Astrocyte (in vitro differentiated cells and primary cell): Measurements from ENCODE around the gene GNMT. TPM values are rescaled to one million over a fixed set of nuclear protein-coding genes. Genes with fewer than 3 reads are reported as not detected.

Experiments
- DNase-seq: peaks from one replicate; pipeline ENCODE4 v3.0.0-alpha.2; 2010; ENCODE audit warnings: low read depth
- FAIRE-seq: peaks from 2 replicates; lab custom pipeline; 2011; peaks lifted over from hg19 to GRCh38; lab: Jason Lieb, UNC
- H2AFZ ChIP-seq: 2 replicates; pipeline ENCODE4 v1.6.0; 2012; ENCODE audit warnings: low read depth, low read length, inconsistent platforms
- H3K27ac ChIP-seq: 2 replicates; pipeline ENCODE4 v1.5.1; 2011; ENCODE audit warnings: low read depth, low read length, inconsistent platforms
- H3K27me3 ChIP-seq: 2 replicates; pipeline ENCODE4 v1.6.0; 2011; ENCODE audit warnings: low read length, inconsistent platforms; ENCODE audit not compliant: insufficient read depth
- H3K36me3 ChIP-seq: 2 replicates; pipeline ENCODE4 v1.5.1; 2011; ENCODE audit warnings: low read length, inconsistent platforms; ENCODE audit not compliant: insufficient read depth
- H3K4me1 ChIP-seq: 2 replicates; pipeline ENCODE4 v1.5.1; 2011; ENCODE audit warnings: low read length, inconsistent platforms; ENCODE audit not compliant: insufficient read depth
- H3K4me2 ChIP-seq: 2 replicates; pipeline ENCODE4 v1.6.0; 2012; ENCODE audit warnings: low read length, inconsistent platforms
- H3K4me3 ChIP-seq: 2 replicates; pipeline ENCODE4 v1.5.1; 2011; ENCODE audit warnings: low read depth, mild to moderate bottlenecking, low read length, inconsistent platforms; ENCODE audit not compliant: insufficient read depth
- H3K79me2 ChIP-seq: 2 replicates; pipeline ENCODE4 v1.6.0; 2012; ENCODE audit warnings: mild to moderate bottlenecking, low read length, inconsistent platforms; ENCODE audit not compliant: insufficient read depth
- H3K9ac ChIP-seq: 2 replicates; pipeline ENCODE4 v1.6.0; 2012; ENCODE audit warnings: mild to moderate bottlenecking, low read length, inconsistent platforms
- H3K9me3 ChIP-seq: 2 replicates; pipeline ENCODE4 v1.5.1; 2012; ENCODE audit warnings: low read depth, mild to moderate bottlenecking, low read length, inconsistent platforms; ENCODE audit not compliant: insufficient read depth
- H4K20me1 ChIP-seq: 2 replicates; pipeline ENCODE4 v1.6.0; 2012; ENCODE audit warnings: low read length, inconsistent platforms; ENCODE audit not compliant: insufficient read depth
- H3K27ac Mint-ChIP-seq: one replicate; pipeline ENCODE4 v1.8.0; 2021; ENCODE audit warnings: mild to moderate bottlenecking, mixed read lengths; ENCODE audit not compliant: unreplicated experiment
- H3K27me3 Mint-ChIP-seq: one replicate; pipeline ENCODE4 v1.8.0; 2021; ENCODE audit warnings: low read depth, mixed read lengths; ENCODE audit not compliant: unreplicated experiment
- H3K36me3 Mint-ChIP-seq: one replicate; pipeline ENCODE4 v1.8.0; 2021; ENCODE audit warnings: low read depth, mixed read lengths; ENCODE audit not compliant: unreplicated experiment
- H3K4me1 Mint-ChIP-seq: one replicate; pipeline ENCODE4 v1.8.0; 2021; ENCODE audit warnings: low read depth, mixed read lengths; ENCODE audit not compliant: unreplicated experiment
- H3K4me3 Mint-ChIP-seq: one replicate; pipeline ENCODE4 v1.8.0; 2021; ENCODE audit warnings: mild to moderate bottlenecking, moderate library complexity, mixed read lengths; ENCODE audit not compliant: unreplicated experiment
- H3K9me3 Mint-ChIP-seq: one replicate; pipeline ENCODE4 v1.8.0; 2021; ENCODE audit warnings: mild to moderate bottlenecking, mixed read lengths; ENCODE audit not compliant: unreplicated experiment
- CTCF ChIP-seq: IDR thresholded peaks from 2 replicates; pipeline ENCODE4 v1.5.1; 2011; ENCODE audit warnings: low read depth, mild to moderate bottlenecking, inconsistent platforms, low read length, moderate library complexity; ENCODE audit not compliant: insufficient read depth
- EZH2 ChIP-seq: IDR thresholded peaks from 2 replicates; pipeline ENCODE4 v1.6.1; 2012; ENCODE audit warnings: mild to moderate bottlenecking, low read length, inconsistent platforms; ENCODE audit not compliant: insufficient read depth
- total RNA-seq: library from RNA; stranded (reverse); gene quantifications from 2 replicates; pipeline ENCODE4 v1.2.1, GENCODE V29; 2021

The GNMT gene
- total RNA-seq, 1 donor from 2014 or later, result 0.68 TPM

GRCh38 chr6:42938987-42939809 lies 21.4 kb upstream of the GNMT start:
- Histone ChIP-seq H3K9me3 (no peaks in the 10 kb centered on the region), H3K27me3 (no peaks in the 10 kb centered on the region), H3K79me2 (peaks cover 14% of the 10 kb centered on the region), H3K4me2 (no peak overlapping the region), H3K9ac (no peak overlapping the region), H3K27ac (no peak overlapping the region), H2AFZ (no peak overlapping the region), H3K4me3 (no peak overlapping the region), H4K20me1 (peaks cover 13% of the 10 kb centered on the region), H3K36me3 (peaks cover 27% of the 10 kb centered on the region), H3K4me1 (no peaks in the 10 kb centered on the region)
- Mint-ChIP-seq H3K4me1 (no peaks in the 10 kb centered on the region), H3K9me3 (no peaks in the 10 kb centered on the region), H3K27ac (no peak overlapping the region), H3K36me3 (peaks cover 22% of the 10 kb centered on the region), H3K27me3 (no peaks in the 10 kb centered on the region), H3K4me3 (no peak overlapping the region)
- DNase-seq (no peak), FAIRE-seq (no peak)
- no peak for TF ChIP-seq EZH2
- TF ChIP-seq CTCF, result no peak

- Histone ChIP-seq H3K27me3 (no peaks in the 10 kb centered on the region), H3K27ac (no peak overlapping the region), H3K4me3 (no peak overlapping the region), H3K9me3 (no peaks in the 10 kb centered on the region), H4K20me1 (peaks cover 9% of the 10 kb centered on the region), H3K9ac (no peak overlapping the region), H3K36me3 (peaks cover 27% of the 10 kb centered on the region), H3K4me1 (no peaks in the 10 kb centered on the region), H3K4me2 (no peak overlapping the region), H3K79me2 (peaks cover 8% of the 10 kb centered on the region), H2AFZ (no peak overlapping the region)
- H3K4me1 Mint-ChIP-seq, result no peaks in the 10 kb centered on the region
- no peaks in the 10 kb centered on the region for H3K9me3 Mint-ChIP-seq
- H3K27ac Mint-ChIP-seq, result peak overlapping the region; percentile 7
- TF ChIP-seq EZH2 (no peak), CTCF (no peak)
- no peaks in the 10 kb centered on the region for H3K27me3 Mint-ChIP-seq
- no peak for DNase-seq
- no peak overlapping the region for H3K4me3 Mint-ChIP-seq
- FAIRE-seq, result no peak
- H3K36me3 Mint-ChIP-seq, result peaks cover 21% of the 10 kb centered on the region
These were observed 20.8 kb upstream of the GNMT start for GRCh38 chr6:42939810-42940167.

GRCh38 chr6:42940493-42941045 lies 20.0 kb upstream of the GNMT start:
- Histone ChIP-seq H3K4me2 (no peak overlapping the region), H3K36me3 (peaks cover 23% of the 10 kb centered on the region), H3K9me3 (no peaks in the 10 kb centered on the region)

More at GRCh38 chr6:42940493-42941045, 20.0 kb upstream of the GNMT start:
- Histone ChIP-seq H2AFZ (no peak overlapping the region), H4K20me1 (peaks cover 6% of the 10 kb centered on the region), H3K79me2 (peaks cover 5% of the 10 kb centered on the region), H3K4me3 (no peak overlapping the region), H3K4me1 (no peaks in the 10 kb centered on the region), H3K9ac (no peak overlapping the region), H3K27ac (no peak overlapping the region), H3K27me3 (no peaks in the 10 kb centered on the region)
- no peak overlapping the region for H3K27ac Mint-ChIP-seq
- peaks cover 19% of the 10 kb centered on the region for H3K36me3 Mint-ChIP-seq
- TF ChIP-seq EZH2 (no peak), CTCF (no peak)
- no peaks in the 10 kb centered on the region for H3K27me3 Mint-ChIP-seq
- H3K4me1 Mint-ChIP-seq, result no peaks in the 10 kb centered on the region
- no peak overlapping the region for H3K4me3 Mint-ChIP-seq
- H3K9me3 Mint-ChIP-seq, result no peaks in the 10 kb centered on the region
- DNase-seq (no peak), FAIRE-seq (no peak)
